ENCODE measurements around the gene TIGD2. TPM values are rescaled to one million over a fixed set of nuclear protein-coding genes. Genes with fewer than 3 reads are reported as not detected.
"Not testable (repeated sequence)": the region's sequence is repeated elsewhere in the genome, so short reads cannot be mapped to it uniquely, and the experiment has no call there.

TIGD2 gene
- total RNA-seq, 1 donor from 2014 or later: 14.4 TPM

DNA sequence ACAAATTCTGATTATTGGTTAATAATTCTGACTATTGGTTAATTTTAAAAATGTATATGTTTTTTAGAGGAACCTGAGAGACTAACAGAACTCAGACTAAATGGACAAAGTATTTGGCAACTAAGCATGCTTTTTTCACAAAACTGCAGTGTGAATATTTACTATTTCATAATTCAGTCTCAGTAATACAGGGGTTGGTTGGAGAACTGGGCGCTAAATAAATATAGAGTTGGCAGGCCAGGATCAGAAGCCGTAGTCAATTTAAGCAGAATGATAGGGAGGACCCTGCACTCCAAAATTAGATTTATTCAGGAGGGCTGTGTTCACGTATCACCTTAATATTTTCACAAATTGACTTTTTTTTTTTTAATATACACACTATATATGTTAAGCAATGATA lies 5.8 kb downstream of the TIGD2 start:
- DNase-seq (ENCODE audit: low spot score) (no peak), ATAC-seq (peak; percentile 72)

DNA sequence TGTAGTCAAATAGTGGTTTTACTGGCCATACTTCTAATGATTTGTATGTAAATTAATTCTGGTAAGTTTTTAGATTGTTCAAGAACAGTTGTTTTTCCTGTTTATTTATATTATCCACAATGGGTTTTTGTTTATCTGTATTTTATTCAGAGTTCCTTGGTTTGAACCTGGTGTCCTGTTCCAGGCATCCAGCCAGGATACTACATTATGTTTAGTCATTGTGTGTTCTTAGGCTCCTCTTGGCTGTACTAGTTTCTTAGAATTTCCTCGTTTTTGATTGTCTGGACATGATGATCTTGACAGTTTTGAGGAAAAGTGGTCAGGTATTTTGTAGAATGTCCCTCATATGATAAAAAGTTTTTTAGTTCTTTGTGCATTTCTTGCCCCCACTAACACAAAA lies 7.8 kb downstream of the TIGD2 start:
- ATAC-seq: no peak

DNA sequence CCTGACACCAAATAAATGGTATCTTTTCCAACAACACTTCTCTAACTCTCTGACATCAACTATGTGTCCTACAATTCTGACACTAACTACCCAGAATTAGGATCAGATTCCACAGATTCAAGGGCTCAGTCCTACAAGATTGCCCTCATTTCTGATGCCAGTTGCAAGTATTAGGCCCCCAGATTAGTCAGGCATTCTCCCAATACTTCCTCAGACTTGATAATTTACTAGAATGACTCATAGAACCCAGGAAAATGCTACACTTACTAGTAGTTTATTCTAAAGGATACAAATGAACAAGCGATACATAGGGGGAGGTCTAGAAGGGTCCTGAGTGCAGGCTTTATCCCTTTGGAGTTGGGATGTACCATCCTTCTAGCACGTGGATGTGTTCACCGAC lies 8.5 kb downstream of the TIGD2 start:
- no peak for DNase-seq (ENCODE audit: low spot score)
- ATAC-seq: no peak

More for the DNA sequence above, 7.8 kb downstream of the TIGD2 start:
- no peak for DNase-seq (ENCODE audit: low spot score)

DNA sequence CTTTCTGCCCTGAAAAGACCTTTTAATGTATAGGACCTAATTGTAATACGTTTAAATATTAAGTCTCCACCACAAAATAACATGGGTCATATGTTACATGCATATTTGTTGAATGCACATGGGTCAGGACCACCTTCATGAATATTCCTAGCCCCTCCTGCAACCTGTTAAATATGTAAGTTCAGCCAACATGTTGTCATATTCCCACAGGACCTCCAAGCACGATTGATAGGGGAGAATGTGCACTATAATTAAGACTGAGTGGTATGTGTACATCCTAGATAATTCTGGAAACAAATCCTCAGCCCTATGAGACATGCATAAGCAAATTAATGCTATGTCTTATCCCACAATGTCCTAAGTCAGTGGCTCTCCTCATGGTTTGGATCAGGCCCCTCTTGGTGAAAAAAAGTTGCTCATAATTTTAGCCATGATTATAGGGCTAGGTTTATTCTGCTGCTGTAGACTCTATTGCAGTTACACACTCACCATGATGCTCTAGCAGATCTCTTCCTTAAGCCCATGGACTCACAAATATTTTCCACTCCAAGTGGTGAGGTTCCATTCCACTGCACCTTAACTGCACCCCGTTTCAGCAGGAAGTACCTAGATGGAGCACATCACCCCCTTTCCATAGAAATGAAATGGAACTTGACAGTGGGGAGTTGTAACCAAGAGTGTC lies 10.2 kb downstream of the TIGD2 start:
- DNase-seq (ENCODE audit: low spot score) (no peak), ATAC-seq (no peak)

DNA sequence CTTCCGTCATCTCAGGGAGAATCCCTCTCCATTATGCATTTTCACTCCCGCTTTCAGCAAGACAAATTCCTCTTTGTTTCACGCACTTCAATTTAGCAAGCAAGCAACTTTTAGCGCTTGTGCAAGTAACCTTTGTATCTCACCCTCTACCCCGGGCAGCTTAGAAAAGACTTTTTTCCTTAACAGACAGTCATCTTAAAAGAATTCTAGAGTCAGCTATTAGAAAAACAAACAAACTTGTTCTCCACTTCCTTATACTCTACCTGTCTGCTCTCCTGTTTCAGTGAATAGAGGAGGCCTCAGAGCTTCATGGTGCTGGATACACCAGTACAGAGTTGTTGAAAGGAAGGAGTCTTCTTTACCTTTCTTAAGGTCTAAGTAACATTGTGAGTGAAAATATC lies 12.1 kb downstream of the TIGD2 start:
- ATAC-seq (peak; percentile 51), DNase-seq (ENCODE audit: low spot score) (no peak)

DNA sequence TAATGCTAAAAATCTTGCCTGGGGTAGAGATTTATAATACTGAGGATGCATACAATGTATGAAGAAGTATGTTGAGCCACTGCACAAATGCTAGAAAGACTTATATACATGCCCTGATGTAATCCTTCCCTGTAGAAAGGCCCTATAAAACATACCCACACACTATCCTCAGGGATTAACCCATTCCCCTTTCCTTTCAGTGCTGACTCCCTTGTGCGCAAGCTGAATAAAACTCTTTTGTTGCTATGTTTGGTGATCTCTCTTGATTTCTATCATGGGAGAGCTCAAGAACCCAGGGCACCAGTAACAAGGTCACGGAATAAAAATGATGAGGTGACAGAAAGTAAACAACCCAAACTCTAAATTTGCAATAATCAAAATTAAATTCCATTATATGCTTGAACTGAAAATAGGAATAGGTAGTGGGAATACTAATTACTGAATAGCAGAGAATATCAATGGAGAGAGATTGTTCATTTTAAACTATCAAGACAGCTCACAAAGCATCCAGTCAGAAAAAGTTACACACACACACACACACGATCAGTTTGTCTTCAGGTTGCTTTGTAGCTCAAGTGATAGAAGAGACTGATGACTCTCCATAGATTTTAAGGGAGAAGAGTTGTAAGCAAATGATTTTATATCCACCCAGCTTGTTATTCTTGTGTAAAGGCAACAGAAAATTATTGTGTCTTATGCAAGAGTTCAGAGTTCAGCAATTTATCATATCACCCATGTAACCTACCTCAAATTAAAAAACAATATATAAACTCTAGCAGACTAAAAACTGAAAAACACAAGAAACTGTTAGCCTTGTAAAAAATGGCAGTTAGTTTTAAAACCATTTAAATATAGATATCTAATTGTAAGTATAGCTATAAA lies 14.8 kb downstream of the TIGD2 start:
- no peak for ATAC-seq
- DNase-seq (ENCODE audit: low spot score): no peak

DNA sequence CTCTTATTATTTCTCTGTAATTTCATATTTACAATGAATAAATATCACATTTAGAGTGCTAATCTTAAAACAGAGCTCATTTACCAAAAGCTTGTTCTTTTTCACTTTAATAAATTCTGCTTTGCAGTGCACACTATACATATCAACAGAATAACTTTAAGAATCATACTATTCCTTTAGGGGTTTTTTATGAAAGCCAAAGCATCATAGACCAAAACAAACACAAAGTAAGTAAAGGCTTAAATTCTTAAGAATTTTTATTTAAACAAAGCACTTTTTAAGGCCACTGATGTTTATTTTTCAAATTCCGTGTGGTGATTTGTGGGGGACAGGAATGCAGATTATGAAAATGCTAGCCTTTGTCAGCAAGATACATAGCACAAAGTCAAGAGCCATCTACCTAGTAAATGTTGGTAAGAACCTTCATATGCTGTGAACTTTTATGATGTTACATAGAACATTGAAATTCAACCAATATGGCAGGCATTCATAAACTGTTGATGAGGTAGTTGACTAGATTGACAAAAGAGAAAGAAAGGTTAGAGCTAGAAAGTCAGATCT lies 17.8 kb downstream of the TIGD2 start:
- no peak for ATAC-seq
- no peak for DNase-seq (ENCODE audit: low spot score)

DNA sequence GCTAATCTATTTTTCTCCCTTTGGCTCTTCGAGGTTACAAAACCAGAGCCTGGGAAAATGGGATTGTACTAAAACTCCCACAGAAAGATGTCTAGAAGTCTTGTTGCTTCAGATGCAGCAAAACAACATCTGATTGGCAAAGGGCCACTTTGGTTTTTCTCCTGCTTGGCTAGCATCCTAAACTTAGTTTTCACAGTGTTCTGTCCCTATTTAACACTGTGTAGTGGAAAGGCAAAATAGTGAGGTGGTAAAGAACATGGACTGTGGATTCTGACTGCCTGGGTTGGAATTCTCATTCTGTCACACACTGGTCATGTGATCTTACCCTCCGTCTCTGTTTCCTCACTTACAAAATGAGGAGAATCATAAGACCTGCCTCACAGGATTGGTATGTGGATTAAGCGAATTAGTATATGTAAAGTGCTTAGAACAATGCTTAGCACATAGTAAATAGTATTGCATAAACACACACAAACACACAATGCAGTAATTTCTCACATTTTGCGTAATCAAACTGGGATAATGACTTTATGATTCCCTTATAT lies 23.5 kb downstream of the TIGD2 start:
- DNase-seq (ENCODE audit: low spot score) (no peak), ATAC-seq (peak; percentile 46)

DNA sequence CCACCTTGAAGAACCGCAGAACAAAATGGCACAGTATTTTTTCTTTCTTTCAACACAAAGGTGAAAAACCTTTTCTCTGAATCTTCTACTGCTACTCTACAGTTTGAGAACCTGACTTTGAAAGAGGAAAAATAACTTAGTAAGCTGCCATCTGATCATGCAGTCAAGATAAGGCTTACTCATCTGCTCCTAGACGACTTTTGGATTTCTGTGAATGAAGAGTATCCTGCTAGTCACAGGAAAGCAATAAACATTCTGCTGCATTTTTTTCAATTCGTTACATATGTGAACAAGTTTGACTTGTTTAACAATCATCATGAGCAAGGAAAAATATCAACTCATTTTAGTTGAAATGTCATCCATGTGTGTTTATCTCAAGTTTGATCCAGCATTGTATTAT lies 25.2 kb downstream of the TIGD2 start:
- DNase-seq (ENCODE audit: low spot score) (no peak), ATAC-seq (no peak)

DNA sequence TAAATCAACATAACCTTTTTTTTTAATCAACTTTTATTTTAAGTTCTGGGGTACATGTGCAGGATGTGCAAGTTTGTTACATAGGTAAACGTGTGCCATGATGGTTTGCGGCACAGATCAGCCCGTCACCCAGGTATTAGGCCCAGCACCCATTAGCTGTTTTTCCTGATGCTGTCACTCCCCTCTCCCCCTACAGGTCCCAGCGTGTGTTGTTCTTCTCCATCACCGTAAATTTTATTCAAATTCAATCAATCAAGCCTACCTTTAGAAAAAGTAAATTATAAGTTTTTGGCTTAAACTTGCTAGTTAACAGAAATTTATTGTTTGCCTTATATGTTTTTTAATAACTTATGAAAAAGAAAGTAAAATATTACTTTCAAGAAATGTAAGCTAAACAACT lies 25.9 kb downstream of the TIGD2 start:
- ATAC-seq (no peak), DNase-seq (ENCODE audit: low spot score) (no peak)

DNA sequence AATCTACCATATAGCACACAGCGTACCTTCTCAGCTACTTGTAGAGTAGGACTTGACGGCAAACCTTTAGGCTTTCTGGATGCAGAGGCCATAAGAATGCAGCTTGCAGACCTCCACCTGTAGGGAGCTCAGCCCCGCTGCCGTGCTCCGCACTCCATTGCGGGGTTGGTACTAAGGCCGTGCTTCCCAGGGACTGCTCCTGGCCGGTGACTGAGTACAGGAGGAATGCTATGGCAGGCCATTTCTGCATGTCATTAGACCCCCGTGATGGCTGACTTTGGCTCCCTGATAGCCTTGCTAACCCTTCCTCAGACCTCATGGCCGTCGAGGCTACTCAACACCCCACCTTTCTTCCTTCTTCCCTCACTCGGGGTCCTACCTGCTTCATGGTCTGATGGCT lies 26.4 kb downstream of the TIGD2 start:
- ATAC-seq (no peak), DNase-seq (ENCODE audit: low spot score) (no peak)

DNA sequence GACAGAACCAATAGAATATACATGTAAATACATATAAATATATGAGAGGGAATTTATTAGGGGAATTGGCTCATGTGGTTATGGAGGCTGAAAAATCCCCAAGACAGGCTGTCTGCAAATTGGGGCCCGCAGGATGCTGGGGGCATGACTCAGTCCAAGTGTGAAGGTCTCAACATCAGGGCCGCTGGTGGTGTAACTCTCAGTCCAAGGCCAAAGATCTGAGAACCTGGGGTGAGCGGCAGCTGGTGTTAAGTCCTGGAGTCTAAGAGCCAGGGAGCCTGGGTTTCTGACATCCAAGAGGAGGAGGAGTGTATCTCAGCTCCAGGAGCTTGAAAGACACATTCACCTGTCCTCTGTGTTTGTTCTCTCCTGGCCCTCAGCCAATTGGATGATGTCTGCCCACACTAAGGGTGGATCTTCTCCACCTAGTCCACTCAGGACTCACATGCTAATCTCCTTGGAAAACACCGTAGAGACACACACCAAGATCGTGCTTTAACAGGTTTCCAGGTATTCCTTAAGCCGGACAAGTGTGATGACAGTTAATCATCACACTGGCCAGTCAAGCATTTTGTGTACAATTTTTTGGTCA lies 28.9 kb downstream of the TIGD2 start:
- ATAC-seq (peak; percentile 53), DNase-seq (ENCODE audit: low spot score) (no peak)

DNA sequence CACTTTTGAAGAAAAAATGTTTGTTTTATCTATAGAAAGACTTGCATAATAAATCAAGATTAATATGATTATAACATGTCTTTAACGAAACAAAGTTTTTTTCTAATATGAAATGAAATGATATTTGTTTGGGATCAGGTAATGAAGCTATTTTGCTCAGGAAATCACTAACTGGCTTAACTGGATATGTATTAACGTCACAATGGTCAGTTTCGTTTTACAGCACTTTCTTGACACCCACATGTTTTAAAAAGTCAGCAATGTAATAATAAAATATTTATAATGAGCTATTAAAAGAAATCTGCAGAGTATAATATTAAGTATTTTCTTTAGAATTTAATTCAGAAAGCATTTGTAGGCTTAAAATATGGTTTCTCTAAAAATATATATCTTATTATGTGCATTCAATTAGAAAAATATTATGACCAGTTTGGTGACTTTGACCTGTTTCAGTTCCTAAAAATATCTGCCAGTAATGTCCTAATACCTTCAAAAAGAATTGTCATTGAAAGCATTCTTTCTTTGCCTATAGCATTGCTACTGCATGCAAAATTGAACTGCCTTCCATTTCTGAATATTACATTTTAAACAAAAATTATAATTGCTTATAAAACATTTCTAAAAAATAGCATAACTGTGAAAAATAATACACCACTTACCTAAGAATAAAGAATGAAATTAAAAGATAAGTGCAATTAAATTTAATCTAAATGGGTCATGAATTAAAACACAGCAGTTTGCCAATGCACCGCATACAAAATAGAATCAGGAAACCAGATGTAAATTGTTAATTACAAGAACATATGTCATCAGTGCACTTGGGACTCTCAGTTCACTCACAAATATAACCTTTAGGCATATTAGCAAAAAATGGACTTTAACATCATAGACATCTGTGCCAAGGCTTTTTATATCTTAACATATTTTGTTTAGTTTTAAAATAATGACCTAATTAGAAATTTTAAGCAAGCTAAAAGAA lies 31.6 kb downstream of the TIGD2 start:
- peak; percentile 33 for ATAC-seq

DNA sequence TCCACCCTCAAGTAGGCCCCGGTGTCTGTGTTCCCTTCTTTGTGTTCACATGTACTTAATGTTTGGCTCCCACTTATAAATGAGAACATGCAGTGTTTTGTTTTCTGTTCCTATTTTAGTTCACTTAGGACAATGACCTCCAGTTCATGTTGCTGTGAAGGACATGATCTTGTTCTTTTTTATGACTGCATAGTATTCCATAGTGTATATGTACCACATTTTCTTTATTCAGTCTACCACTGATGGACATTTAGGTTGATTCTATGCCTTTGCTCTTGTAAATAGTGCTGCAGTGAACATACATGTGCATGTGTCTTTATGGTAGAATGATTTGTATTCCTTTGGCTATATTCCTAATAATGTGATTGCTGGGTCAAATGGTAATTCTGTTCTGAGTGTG lies 33.3 kb downstream of the TIGD2 start:
- DNase-seq (ENCODE audit: low spot score); ATAC-seq: not testable (repeated sequence)

More for the DNA sequence above, 31.6 kb downstream of the TIGD2 start:
- no peak for DNase-seq (ENCODE audit: low spot score)

DNA sequence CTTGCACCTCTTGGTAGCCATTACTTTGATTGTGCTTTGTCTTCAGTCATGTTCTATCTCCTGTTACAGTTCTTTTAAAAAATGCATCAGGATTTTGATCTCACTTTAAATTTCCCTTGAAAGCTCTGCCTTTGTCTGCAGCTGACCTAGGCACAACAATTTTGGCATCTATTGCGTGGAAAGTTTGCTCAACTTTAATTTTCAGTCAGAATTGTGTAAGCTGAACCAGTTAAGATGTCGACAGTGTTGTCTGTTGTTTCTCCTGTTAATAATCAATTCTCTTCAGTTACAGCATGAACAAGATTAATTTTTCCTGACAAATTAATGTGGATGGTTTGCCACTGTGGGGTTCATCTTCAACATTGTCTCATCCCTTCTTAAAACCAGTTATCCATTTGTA lies 34.9 kb downstream of the TIGD2 start:
- no peak for DNase-seq (ENCODE audit: low spot score)
- ATAC-seq: peak; percentile 80

DNA sequence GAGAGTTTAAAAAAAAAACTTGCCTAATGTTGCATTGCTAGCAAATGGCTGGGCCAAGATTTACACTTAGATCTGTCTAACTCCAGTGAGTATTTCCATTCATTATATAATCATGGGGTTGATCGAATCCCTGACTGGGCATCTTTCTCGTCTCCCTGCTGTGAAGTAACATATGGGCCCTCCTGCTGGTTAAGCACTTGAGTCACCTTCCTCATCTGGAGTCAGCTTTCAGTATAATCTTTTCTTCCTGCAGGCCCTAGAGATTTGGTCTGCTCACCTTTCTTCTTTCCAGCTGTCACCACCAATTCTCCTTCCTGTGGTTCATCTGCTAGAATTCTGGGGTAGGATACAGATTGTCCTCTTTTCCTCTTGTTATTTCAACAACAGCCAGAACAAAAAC lies 41.6 kb downstream of the TIGD2 start:
- no peak for DNase-seq (ENCODE audit: low spot score)
- ATAC-seq: no peak

DNA sequence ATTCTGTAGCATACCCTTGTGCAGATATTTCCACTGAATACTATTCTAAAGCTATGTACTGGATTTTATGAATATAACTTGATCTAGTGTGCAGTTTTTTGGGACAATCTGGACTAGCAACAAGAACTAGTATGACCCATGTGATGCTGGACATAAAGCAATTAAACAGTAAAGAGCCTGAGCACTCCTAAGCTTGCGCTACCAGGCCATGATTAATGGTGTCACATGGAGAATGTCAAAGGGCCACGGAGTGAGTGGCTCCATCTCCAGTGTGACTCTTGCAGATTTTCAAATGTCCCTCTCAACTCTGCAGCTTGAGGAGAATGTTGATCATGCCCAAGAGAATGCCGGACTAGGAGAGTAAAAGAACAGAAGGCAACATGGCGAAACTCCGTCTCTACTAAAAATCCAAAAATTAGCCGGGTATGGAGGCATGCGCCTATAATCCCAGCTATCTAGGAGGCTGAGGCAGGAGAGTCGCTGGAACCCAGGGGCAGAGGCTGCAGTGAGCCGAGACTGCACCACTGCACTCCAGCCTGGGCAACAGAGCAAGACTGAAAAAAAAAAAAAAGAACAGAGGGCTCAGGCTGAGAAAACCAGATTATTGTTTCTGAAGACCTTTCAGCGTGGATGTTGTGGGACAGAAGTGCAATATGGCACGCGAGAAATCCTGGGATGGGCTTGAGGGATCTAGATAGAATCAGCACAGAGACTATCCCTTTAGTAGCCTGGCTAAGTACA lies 45.0 kb downstream of the TIGD2 start:
- no peak for ATAC-seq

DNA sequence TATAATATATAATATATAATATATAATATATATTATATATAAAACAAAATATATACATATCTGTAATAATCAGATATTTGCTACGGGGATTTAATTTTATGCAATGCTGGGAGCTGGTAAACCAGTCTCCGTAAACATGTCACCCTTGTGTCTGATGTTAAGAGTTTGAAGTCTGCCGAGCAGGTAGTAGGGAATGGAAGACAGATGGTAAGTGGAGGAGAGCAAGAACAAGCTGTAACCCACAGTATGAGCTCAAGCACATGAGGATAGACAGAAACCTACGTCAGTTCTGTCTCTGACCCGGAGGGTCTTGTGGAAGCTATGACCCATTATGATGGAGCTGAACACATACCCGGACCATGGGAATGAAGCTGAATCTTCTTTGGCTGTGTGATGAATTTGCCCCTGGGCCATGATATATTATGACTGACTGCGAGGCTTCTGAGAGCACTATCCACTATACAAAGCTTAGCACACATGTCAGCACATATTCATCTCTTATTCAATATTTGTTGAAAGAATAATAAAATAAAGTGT lies 46.2 kb downstream of the TIGD2 start:
- ATAC-seq (no peak), DNase-seq (ENCODE audit: low spot score) (no peak)

More for the DNA sequence above, 45.0 kb downstream of the TIGD2 start:
- no peak for DNase-seq (ENCODE audit: low spot score)

DNA sequence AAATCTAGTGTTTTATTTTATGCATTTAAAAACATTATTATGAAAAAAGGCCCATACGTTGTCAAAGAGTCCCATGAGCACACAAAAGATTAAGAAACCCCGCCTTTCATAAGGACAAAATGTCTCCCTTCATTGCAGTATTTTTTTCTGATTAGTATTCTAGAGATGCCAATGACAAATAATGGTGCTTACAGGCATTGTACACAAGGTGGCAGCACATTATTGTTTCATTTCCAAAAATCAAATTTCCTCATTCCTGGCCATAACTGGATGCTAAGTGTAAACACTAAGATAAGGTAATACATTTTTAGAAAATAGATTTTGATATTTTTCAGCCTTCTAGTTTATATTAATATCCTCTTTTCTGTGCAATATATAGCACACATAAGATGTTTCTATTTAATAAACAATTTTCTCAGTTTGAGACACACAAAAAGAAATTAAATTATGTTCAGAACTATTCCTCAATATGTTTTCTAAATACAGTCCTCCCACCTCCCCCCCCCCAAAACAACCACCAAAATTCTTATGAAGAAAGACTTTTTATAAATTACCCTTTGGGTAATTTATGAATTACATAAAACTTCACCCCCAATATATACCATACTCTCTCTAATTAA lies 47.7 kb downstream of the TIGD2 start:
- DNase-seq (ENCODE audit: low spot score) (no peak), ATAC-seq (peak; percentile 95)
